CD4-positive, alpha-beta T cell treated with Interleukin-17A for 4 hours (primary cell): Measurements from ENCODE around the gene TBC1D22A.

Experiments used
- DNase-seq: peaks from one replicate; pipeline ENCODE4 v3.0.0-alpha.2; 2020; ENCODE audit warnings: mixed read lengths

The TBC1D22A gene

GRCh38 chr22:47066616-47066905, 304.1 kb downstream of the TBC1D22A start:
- DNase-seq = no peak

GRCh38 chr22:47067321-47067890, 305.0 kb downstream of the TBC1D22A start:
- no peak for DNase-seq

GRCh38 chr22:47067911-47068625, 305.6 kb downstream of the TBC1D22A start:
- no peak for DNase-seq

- no peak for DNase-seq
Measured at GRCh38 chr22:47068626-47068996, 306.2 kb downstream of the TBC1D22A start.

GRCh38 chr22:47069270-47069669, 306.8 kb downstream of the TBC1D22A start:
- DNase-seq = no peak

GRCh38 chr22:47071078-47071806, 308.8 kb downstream of the TBC1D22A start:
- DNase-seq = no peak

GRCh38 chr22:47071807-47072641, 309.6 kb downstream of the TBC1D22A start:
- no peak for DNase-seq

GRCh38 chr22:47072642-47072967, 310.2 kb downstream of the TBC1D22A start:
- no peak for DNase-seq

- no peak for DNase-seq
Measured at GRCh38 chr22:47073075-47073474, 310.6 kb downstream of the TBC1D22A start.

GRCh38 chr22:47074105-47074504, 311.7 kb downstream of the TBC1D22A start:
- DNase-seq = no peak

GRCh38 chr22:47075568-47075967, 313.1 kb downstream of the TBC1D22A start:
- no peak for DNase-seq

GRCh38 chr22:47076758-47077157, 314.3 kb downstream of the TBC1D22A start:
- no peak for DNase-seq

GRCh38 chr22:47080100-47080499, 317.6 kb downstream of the TBC1D22A start:
- DNase-seq = no peak

GRCh38 chr22:47082505-47082904, 320.1 kb downstream of the TBC1D22A start:
- DNase-seq = no peak

- no peak for DNase-seq
Measured at GRCh38 chr22:47083379-47083986, 321.0 kb downstream of the TBC1D22A start.

GRCh38 chr22:47084226-47084625, 321.8 kb downstream of the TBC1D22A start:
- no peak for DNase-seq

GRCh38 chr22:47086596-47087248, 324.3 kb downstream of the TBC1D22A start:
- DNase-seq = no peak

- no peak for DNase-seq
Measured at GRCh38 chr22:47088480-47089158, 326.2 kb downstream of the TBC1D22A start.

GRCh38 chr22:47089374-47089773, 326.9 kb downstream of the TBC1D22A start:
- DNase-seq = no peak

- no peak for DNase-seq
Measured at GRCh38 chr22:47089796-47090460, 327.5 kb downstream of the TBC1D22A start.

- DNase-seq = peak; percentile 46
Measured at GRCh38 chr22:47090591-47091245, 328.3 kb downstream of the TBC1D22A start.
